Measurements from ENCODE around the gene DUSP1.
"Not testable (repeated sequence)": the region's sequence is repeated elsewhere in the genome, so short reads cannot be mapped to it uniquely, and the experiment has no call there.

DUSP1 gene, protein sequence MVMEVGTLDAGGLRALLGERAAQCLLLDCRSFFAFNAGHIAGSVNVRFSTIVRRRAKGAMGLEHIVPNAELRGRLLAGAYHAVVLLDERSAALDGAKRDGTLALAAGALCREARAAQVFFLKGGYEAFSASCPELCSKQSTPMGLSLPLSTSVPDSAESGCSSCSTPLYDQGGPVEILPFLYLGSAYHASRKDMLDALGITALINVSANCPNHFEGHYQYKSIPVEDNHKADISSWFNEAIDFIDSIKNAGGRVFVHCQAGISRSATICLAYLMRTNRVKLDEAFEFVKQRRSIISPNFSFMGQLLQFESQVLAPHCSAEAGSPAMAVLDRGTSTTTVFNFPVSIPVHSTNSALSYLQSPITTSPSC

DNA sequence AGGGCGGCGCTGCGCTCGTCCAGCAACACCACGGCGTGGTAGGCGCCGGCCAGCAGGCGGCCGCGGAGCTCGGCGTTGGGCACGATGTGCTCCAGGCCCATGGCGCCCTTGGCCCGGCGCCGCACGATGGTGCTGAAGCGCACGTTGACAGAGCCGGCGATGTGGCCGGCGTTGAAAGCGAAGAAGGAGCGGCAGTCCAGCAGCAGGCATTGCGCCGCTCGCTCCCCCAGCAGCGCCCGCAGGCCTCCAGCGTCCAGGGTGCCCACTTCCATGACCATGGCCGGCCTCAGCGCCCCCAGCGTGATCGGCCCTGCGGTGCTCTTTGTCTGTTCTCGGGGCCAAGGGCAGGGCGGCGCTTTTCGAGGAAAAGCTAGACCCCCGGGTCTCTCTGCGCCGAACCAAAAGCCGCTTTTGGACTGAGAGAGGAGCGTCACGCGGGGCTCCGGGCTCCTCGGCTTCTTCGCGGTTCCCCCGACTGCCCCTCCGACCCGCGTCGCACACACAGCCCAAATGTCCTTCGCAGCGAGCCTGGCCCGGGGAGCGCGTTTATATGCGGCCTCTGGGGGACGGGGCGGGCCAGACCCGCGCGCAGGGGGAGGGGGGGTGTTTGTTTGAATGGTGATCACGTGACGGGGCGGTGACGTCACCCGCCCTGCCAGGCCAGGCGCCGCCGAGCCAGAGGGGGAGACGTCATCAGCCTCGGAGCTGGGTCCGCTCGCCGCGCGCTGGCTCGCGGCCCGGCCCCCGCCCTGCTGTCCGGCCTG is at the start of gene DUSP1:
Gene DUSP1 (minus strand): TSS at position 521 of the 764 bp plus-strand sequence. CDS start 243 bp downstream, at position 278.
- no peaks in the 10 kb centered on the region; the same call in 1 of the 2 replicates for H3K9me3 ChIP-seq (ENCODE audit: control insufficient read depth, insufficient read depth, low read length)
- no peaks in the 10 kb centered on the region for H3K4me1 ChIP-seq (ENCODE audit: insufficient read depth, low read length)
- peak within 1 kb of the TSS; percentile 89 for H3K9ac ChIP-seq (ENCODE audit: low read depth, low read length)
- H3K36me3 ChIP-seq (ENCODE audit: insufficient read depth, low read length), result 0 out of 2 replicates have a peak, but pooled peaks cover 3% of the 10 kb centered on the region

DNA sequence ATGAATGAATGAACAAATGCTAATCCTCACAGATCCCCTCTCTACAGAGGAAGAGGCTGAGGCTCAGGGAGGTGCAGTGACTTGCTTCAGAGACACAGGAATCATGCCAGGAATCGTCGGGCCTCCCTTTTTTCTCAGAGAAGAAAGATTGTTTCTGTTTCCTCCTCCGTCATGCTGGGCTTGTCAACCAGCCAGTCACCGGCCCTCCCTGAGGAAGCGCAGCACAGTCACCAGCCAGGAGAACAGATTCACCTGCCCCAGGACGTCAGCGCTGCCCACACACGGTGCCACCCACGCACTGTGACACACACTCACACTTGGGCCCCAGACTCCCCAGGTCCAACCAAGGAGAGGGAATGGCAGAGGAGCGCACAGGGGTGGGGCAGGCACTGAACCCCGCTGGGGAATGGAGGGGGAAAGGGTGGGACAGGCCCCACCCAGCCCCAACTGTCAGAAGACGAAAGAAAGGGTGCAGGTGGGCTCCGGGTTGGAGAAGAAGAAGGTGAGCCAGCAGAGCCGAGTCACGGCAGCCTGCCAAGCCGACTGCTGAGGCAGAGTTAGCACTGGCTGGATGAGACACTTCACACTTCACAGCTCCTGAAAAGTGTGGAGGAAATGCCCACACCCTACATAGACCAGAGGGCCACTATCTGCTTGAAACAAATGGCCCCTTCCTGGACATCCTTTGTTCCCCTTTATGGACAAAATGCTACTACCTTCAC is 49.2 kb upstream of the DUSP1 start:
- H3K9me3 ChIP-seq (ENCODE audit: control insufficient read depth, insufficient read depth, low read length), result no peaks in the 10 kb centered on the region

DNA sequence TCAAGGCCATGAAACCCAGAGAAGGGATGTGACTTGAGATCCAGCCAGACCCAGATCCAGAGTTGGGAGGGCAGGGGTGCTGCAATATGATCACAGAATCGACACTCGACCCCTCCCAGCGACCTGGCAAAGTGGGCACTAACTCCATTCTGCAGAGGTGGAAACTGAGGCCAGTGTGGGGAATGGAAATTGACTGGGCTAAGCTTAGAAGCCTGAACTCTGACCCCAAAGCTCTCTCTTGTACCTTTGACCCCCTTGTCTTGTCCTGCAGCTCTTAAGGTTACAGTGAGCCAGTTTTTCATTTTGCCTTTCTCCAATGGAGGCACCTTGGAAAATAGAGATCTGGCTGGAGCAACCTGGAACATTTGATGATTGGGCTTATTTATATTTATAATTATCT is 48.6 kb upstream of the DUSP1 start:
- Histone ChIP-seq H3K4me1 (ENCODE audit: insufficient read depth, low read length) (peaks cover 5% of the 10 kb centered on the region), H3K9ac (ENCODE audit: low read depth, low read length) (no peak overlapping the region), H3K36me3 (ENCODE audit: insufficient read depth, low read length) (no peaks in the 10 kb centered on the region), H3K9me3 (ENCODE audit: control insufficient read depth, insufficient read depth, low read length) (no peaks in the 10 kb centered on the region)

More for the DNA sequence above, 49.2 kb upstream of the DUSP1 start:
- Histone ChIP-seq H3K9ac (ENCODE audit: low read depth, low read length) (no peak overlapping the region), H3K4me1 (ENCODE audit: insufficient read depth, low read length) (peaks cover 5% of the 10 kb centered on the region), H3K36me3 (ENCODE audit: insufficient read depth, low read length) (no peaks in the 10 kb centered on the region)

DNA sequence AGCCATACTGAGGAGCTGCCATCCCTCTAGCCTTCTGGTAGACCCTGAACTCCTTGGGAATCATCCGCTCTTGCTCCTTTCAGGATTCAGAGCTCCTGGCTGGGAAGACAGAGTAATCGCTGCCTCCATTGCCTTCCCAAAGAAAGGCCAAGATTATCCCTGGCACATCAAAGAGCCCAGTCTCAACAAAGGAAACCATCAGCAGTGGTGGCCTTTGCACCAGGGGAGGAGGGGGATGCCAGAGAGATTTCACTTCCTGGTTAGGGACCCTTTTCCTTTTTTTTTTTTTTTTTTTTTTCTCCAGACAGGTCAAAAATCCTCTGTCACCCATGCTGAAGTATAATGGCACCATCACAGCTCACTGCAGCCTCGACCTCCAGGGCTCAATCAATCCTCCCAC is 47.1 kb upstream of the DUSP1 start:
- peaks cover 5% of the 10 kb centered on the region for H3K4me1 ChIP-seq (ENCODE audit: insufficient read depth, low read length)
- no peak overlapping the region for H3K9ac ChIP-seq (ENCODE audit: low read depth, low read length)
- H3K9me3 ChIP-seq (ENCODE audit: control insufficient read depth, insufficient read depth, low read length), result no peaks in the 10 kb centered on the region
- no peaks in the 10 kb centered on the region for H3K36me3 ChIP-seq (ENCODE audit: insufficient read depth, low read length)

DNA sequence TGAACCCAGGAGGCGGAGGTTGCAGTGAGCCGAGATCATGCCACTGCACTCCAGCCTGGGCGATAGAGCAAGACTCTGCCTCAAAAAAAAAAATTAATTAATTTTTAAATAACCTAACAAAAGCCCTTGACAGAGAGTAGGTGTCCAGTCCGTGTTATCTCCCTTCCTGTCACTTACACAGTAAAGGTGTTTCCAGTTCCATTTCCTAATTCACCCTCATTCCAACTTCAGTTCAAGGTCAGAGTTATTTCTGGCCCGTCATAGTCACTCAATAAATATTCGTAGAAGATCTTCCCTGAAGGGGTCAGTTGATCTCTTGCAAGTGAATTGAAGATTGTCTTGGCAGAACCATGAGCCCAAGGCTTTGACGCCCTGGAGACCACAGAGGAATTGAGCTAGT is 46.7 kb upstream of the DUSP1 start:
- H3K36me3 ChIP-seq (ENCODE audit: insufficient read depth, low read length), result no peaks in the 10 kb centered on the region
- H3K9ac ChIP-seq (ENCODE audit: low read depth, low read length), result no peak overlapping the region
- no peaks in the 10 kb centered on the region for H3K9me3 ChIP-seq (ENCODE audit: control insufficient read depth, insufficient read depth, low read length)
- peaks cover 5% of the 10 kb centered on the region for H3K4me1 ChIP-seq (ENCODE audit: insufficient read depth, low read length)

DNA sequence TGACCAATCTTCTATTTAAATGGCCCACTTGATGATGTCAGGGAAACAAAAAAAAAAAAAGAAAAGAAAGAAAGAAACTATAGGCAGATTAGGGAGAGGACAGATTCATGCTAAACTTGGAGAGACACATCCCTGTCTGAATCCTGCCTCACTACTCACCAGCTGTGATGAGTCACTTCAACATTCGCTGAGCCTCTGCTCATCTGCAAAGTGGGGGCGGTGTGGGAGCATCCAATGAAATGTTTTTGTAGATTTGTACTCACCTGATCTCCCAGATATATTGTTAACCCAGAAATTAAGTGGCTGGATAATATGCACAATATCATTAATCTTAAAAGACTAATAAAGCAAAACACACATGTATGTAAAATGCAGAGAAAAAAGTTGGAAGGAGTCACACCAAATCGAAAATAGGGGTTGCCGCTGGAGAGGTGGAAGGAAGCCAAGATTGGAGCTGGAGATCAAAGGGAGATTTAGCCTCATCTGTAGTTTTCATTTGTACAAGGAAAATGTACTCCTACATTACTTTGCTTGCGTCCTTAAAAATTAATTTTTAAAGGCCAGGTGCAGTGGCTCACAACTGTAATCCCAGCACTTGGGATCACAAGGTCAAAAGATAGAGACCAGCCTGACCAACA is 46.0 kb upstream of the DUSP1 start:
- Histone ChIP-seq H3K36me3 (ENCODE audit: insufficient read depth, low read length) (no peaks in the 10 kb centered on the region), H3K9me3 (ENCODE audit: control insufficient read depth, insufficient read depth, low read length) (no peaks in the 10 kb centered on the region), H3K4me1 (ENCODE audit: insufficient read depth, low read length) (peaks cover 5% of the 10 kb centered on the region), H3K9ac (ENCODE audit: low read depth, low read length) (no peak overlapping the region)

DNA sequence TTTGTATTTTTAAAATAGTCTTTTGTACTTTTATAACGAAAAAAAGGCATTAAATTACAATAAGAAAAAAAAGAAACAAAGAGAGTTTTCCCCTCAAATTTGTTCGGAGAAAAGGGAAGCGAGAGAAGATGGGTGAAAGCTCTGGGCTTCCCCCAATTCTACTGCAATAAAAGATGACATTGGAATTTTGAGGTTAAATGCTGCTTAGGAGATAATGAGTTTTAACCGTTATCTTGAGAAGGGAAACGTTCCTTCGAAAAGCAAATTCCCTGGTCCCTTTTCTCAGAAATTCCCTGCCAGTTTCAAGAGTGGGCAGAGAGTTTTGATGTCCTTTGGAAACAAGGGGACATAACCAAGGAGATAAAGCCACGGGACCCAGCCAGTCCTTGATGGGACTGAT is 44.6 kb upstream of the DUSP1 start:
- Histone ChIP-seq H3K36me3 (ENCODE audit: insufficient read depth, low read length) (no peaks in the 10 kb centered on the region), H3K9me3 (ENCODE audit: control insufficient read depth, insufficient read depth, low read length) (no peaks in the 10 kb centered on the region), H3K9ac (ENCODE audit: low read depth, low read length) (no peak overlapping the region), H3K4me1 (ENCODE audit: insufficient read depth, low read length) (peaks cover 5% of the 10 kb centered on the region)

DNA sequence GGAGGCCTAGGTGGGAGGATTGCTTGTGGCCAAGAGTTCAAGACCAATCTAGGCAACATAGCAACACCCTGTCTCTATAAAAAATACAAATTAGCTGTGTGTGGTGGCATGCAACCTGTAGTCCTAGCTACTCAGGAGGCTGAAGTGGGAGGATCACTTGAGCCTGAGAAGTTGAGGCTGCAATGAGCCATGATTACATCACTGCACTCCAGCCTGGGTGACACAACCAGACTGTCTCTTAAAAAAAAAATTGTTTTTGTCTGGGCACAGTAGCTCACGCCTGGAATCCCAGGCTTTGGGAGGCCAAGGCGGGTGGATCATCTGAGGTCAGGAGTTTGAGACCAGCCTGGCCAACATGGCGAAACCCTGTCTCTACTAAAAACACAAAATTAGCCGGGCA is 40.0 kb upstream of the DUSP1 start:
- H3K36me3 ChIP-seq (ENCODE audit: insufficient read depth, low read length); H3K9ac ChIP-seq (ENCODE audit: low read depth, low read length); H3K4me1 ChIP-seq (ENCODE audit: insufficient read depth, low read length); H3K9me3 ChIP-seq (ENCODE audit: control insufficient read depth, insufficient read depth, low read length): not testable (repeated sequence)

DNA sequence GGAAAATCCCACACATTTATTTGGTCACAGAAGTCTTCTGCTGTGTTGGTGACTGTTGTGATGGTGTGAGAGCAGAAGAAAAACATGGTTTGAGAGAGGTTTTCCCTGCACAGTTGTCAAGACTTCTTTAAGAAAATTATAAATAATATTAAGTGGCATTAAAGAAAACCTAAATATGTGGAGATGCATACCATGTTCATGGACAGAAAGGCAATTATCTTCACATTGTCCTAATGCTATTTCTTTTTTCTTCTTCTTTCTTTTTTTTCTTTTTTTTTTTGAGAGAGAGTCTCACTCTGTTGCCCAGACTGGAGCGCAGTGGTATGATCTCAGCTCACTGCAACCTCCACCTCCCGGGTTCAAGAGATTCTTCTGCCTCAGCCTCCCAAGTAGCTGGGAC is 38.8 kb upstream of the DUSP1 start:
- H3K4me1 ChIP-seq (ENCODE audit: insufficient read depth, low read length), result peaks cover 8% of the 10 kb centered on the region; the same call in 1 of the 2 replicates
- no peak overlapping the region for H3K9ac ChIP-seq (ENCODE audit: low read depth, low read length)
- H3K36me3 ChIP-seq (ENCODE audit: insufficient read depth, low read length), result no peaks in the 10 kb centered on the region
- no peaks in the 10 kb centered on the region for H3K9me3 ChIP-seq (ENCODE audit: control insufficient read depth, insufficient read depth, low read length)

DNA sequence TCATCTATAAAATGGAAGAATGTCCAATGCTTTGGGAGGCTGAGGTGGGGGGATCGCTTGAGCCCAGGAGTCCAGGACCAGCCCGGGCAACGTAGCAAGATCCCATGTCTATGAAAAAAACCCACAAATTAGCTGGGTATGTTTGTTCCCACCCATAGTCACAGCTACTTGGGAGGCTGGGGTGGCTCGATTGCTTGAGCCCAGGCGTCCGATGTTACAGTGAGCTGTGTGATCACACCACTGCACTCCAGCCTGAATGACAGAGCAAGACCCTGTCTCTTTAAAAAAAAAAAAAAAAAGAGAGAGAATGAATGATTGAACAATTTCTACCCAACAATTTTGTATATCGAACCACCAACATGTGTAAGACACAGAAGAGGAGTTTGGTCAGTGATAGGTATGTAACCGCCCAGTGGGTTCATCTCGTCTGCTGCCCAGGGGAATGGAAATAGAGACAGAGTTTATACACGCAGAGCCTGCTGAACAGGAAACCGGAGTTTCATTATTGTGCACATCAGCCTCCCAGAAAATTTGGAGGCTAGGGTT is 36.8 kb upstream of the DUSP1 start:
- no peaks in the 10 kb centered on the region for H3K9me3 ChIP-seq (ENCODE audit: control insufficient read depth, insufficient read depth, low read length)
- peaks cover 8% of the 10 kb centered on the region; the same call in 1 of the 2 replicates for H3K4me1 ChIP-seq (ENCODE audit: insufficient read depth, low read length)
- H3K36me3 ChIP-seq (ENCODE audit: insufficient read depth, low read length), result no peaks in the 10 kb centered on the region
- H3K9ac ChIP-seq (ENCODE audit: low read depth, low read length), result peak overlapping the region; percentile 34; the same call in 1 of the 2 replicates

DNA sequence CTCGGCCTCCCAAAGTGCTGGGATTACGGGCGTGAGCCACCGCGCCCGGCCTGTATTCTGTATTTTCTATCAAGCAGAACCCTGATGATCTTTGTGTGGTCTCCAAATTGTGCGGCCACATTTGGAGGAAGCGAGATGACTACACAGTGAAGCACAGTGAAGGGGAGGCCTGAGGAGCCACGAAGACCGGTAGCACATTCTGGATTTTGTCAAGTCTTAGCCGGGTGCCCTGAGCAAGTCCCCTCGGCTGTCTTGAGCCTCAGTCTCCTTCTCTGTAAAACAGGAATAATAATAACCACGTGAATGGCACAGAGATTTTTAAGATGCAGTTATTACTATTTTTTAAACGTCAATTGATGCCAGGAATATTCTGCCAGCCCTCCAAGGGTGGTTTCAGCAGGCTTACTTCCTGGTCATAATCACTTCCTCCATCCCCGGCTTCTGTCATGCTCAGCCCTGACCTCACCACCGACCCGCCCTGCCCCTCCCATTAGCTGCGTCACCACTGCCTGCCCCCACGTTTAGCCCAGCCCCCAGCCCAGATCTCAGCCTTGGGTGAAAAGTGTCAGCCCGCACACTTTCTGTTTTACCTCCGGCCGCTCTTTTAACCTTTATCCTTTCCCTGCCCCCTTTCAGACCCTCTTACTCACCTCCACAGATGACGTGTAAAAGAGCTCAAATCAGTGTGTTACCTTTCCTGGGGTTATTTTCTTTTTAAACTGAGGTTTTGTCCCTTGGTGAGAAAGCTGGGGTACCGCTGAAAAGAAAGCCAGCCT is 36.1 kb upstream of the DUSP1 start:
- Histone ChIP-seq H3K9me3 (ENCODE audit: control insufficient read depth, insufficient read depth, low read length) (no peaks in the 10 kb centered on the region), H3K9ac (ENCODE audit: low read depth, low read length) (peak overlapping the region; percentile 34; the same call in 1 of the 2 replicates), H3K4me1 (ENCODE audit: insufficient read depth, low read length) (peaks cover 8% of the 10 kb centered on the region; the same call in 1 of the 2 replicates), H3K36me3 (ENCODE audit: insufficient read depth, low read length) (no peaks in the 10 kb centered on the region)

DNA sequence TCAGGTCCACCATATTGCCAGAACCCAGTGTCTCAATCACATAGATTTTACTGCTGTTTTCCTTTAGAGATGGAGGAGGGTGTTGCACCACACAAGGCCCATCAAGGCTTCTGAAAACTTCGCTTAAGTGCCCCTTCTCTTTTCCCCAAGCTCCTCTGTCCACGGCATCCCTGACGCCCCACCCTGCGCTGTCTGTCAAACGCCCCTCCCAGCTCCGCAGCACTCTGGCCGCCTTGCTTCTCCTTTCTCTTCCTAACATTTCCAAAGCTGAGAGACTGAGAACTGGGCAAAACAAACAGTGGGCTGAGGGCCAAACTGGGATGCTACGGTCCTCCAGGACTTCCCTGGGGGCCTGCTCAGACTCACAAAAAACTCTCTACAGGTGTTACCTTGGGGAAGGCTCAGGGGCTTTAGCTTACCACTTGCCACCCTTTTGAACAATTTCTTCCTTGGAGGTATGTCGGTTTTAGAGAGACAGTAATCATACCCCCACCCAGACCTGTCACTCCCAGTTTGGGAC is 34.8 kb upstream of the DUSP1 start:
- Histone ChIP-seq H3K36me3 (ENCODE audit: insufficient read depth, low read length) (no peaks in the 10 kb centered on the region), H3K4me1 (ENCODE audit: insufficient read depth, low read length) (peaks cover 8% of the 10 kb centered on the region; the same call in 1 of the 2 replicates)

DNA sequence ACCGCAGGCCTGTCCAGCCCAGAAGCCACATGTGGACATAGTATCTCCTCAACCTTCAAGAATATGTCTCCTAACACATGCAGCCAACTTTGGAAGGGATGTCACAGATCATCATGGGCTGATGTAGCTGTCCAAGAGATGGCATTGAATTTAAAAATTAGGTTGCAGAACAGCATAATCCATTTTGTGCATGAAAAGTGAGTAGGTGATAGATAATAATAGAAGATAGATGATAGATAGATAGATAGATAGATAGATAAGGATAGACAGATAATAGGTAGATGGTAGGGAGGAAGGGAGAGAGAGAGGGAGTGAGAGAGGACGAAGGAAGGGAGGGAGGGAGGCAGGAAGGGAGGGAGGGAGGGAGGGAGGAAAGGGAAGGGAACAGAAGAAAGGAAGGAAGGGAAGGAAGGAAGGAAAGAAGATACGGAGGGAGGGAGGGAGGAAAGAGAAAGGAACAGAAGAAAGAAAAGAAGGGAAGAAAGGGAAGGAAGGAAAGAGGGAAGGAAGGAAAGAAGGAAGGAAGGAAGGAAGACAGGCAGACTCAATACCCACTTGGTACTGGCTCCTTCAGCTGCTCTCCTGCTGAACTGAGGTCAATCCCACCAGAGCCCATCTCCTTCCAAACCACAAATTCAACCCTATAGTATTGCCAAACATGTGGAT is 34.2 kb upstream of the DUSP1 start:
- no peaks in the 10 kb centered on the region for H3K9me3 ChIP-seq (ENCODE audit: control insufficient read depth, insufficient read depth, low read length)
- no peak overlapping the region for H3K9ac ChIP-seq (ENCODE audit: low read depth, low read length)
- no peaks in the 10 kb centered on the region for H3K36me3 ChIP-seq (ENCODE audit: insufficient read depth, low read length)
- H3K4me1 ChIP-seq (ENCODE audit: insufficient read depth, low read length), result peaks cover 8% of the 10 kb centered on the region; the same call in 1 of the 2 replicates

More for the DNA sequence above, 34.8 kb upstream of the DUSP1 start:
- Histone ChIP-seq H3K9ac (ENCODE audit: low read depth, low read length) (no peak overlapping the region), H3K9me3 (ENCODE audit: control insufficient read depth, insufficient read depth, low read length) (no peaks in the 10 kb centered on the region)

Measured in ES-I3 (cell line).